Heart left ventricle (tissue), 13 donors: Measurements from ENCODE around the gene UMODL1.

Source experiments
- POLR2A ChIP-seq, 2 donors: fragments of 450-650 bp; IDR thresholded peaks; one replicate each; pipeline ENCODE4 v1.6.1; 2017; ENCODE audit warnings: antibody characterized with exemption in 2 of 2, mild to moderate bottlenecking in 2 of 2, moderate library complexity in 2 of 2
- TF ChIP-seq, protein P1 (sequence below), 12 donors: fragments of 200-600 bp; sonication (generic) in 4 of 12; IDR thresholded peaks; one replicate each; pipeline versions ENCODE4 v1.5.0 to v1.8.0; 2018 to 2022; ENCODE audit warnings: antibody characterized with exemption in 12 of 12, mild to moderate bottlenecking in 5 of 12
- donor health status: ischemic (EF 13 %, LVEDD 7.1; RV severe dilation, severe dysfunction).
- donor health status: DM: no; HTN: yes; CAD: no.
- donor health status: DM: no; HTN: no; CAD: no.
- donor health status: ischemic (EF 25% LVEDD 6.9; RV normal size, moderate dysfunction).
- donor health status: ischemic (EF 25% LVEDD 5.7; RV mildly dilated, moderate dysfunction).
- donor health status: ischemic (EF 35%, LVEDD 5.7; RV mildly dilated, moderate dysfunction).
- donor health status: nonischemic (EF 11% LVEDD 7.7; RV severe dilation, severe dysfunction).
- donor health status: DM: yes; HTN: yes; CAD: no.
- donor health status: PGD.
- donor health status: ischemic (EF 29% LVEDD 5.4; RV normal size, mild dysfunction).
- donor health status: nonischemic (EF 23%, LVEDD 6.1; RV moderate dilation, normal function).

DNA sequence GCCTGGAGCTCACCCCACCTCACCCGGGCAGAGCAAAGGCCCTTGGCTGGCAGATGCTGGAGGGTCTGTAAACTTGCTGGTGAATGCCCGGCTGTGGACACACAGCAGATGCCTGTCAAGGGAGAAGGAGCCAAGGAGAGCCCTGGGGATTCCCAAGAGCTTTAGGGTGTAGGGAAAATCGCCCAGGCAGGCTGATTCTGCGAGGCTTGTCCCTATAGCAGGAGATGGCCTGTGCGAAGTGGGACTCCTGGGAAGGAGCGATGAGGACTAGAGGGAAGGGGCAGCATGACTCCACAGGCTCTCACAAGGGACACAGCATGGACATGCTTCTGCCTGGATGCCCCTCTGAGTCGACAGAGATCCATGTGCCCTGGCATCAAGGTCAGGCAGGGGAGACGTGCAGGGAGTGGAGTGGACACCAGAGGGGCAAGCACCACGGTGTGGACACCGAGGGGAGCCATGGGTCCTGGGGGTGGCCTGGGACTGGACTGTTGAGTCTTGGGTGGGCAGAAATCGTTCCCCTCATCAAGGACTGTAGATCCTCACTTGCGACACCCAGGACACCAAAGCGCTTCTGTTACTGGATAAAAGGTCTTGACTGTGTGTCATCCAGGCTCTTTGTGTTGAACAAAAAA lies 76.4 kb downstream of the UMODL1 start:
- TF ChIP-seq, protein P1, sequence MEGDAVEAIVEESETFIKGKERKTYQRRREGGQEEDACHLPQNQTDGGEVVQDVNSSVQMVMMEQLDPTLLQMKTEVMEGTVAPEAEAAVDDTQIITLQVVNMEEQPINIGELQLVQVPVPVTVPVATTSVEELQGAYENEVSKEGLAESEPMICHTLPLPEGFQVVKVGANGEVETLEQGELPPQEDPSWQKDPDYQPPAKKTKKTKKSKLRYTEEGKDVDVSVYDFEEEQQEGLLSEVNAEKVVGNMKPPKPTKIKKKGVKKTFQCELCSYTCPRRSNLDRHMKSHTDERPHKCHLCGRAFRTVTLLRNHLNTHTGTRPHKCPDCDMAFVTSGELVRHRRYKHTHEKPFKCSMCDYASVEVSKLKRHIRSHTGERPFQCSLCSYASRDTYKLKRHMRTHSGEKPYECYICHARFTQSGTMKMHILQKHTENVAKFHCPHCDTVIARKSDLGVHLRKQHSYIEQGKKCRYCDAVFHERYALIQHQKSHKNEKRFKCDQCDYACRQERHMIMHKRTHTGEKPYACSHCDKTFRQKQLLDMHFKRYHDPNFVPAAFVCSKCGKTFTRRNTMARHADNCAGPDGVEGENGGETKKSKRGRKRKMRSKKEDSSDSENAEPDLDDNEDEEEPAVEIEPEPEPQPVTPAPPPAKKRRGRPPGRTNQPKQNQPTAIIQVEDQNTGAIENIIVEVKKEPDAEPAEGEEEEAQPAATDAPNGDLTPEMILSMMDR (IDR thresholded peaks at IDR 0.05): no peak
- TF ChIP-seq POLR2A (IDR thresholded peaks at IDR 0.05): no peak
